ENCODE measurements around the gene CDH23. TPM values are rescaled to one million over a fixed set of nuclear protein-coding genes. Genes with fewer than 3 reads are reported as not detected.

The CDH23 gene
- total RNA-seq, 2 experiments from 2014 or later: 0.16 to 0.61 TPM

- Mint-ChIP-seq H3K27ac (no peak overlapping the region), H3K9me3 (ENCODE audit: low read depth) (no peaks in the 10 kb centered on the region), H3K36me3 (no peaks in the 10 kb centered on the region), H3K27me3 (no peaks in the 10 kb centered on the region), H3K4me3 (no peak overlapping the region), H3K4me1 (no peaks in the 10 kb centered on the region)
- CTCF ChIA-PET: no interaction called here
- DNase-seq (no peak), ATAC-seq (no peak)
These were observed 186.1 kb downstream of the CDH23 start for GRCh38 chr10:71582506-71583475.

DNA sequence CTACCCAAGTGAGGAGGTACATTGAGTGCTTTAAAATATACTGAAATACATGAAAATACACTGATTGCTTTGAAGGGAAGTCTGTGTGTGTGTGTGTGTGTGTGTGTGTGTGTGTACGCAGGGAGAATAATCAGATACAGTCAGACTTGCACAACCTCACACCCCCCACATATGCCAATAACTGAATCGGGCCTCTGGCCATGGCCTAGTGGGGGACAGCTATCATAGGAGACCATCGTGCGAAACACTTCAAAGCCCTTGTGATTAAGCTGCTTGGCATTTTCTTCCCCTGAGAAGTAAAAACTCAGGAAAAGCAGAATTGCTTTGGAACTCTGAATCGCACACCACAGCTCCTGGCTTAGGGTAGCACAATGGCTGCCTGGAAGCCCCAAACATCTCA, 187.7 kb downstream of the CDH23 start:
- no peaks in the 10 kb centered on the region for H3K9me3 Mint-ChIP-seq (ENCODE audit: low read depth)
- H3K27me3 Mint-ChIP-seq: no peaks in the 10 kb centered on the region
- no peak for ATAC-seq
- CTCF ChIA-PET: no interaction called here
- no peak for DNase-seq
- no peaks in the 10 kb centered on the region for H3K36me3 Mint-ChIP-seq
- H3K4me3 Mint-ChIP-seq: no peak overlapping the region
- no peak overlapping the region for H3K27ac Mint-ChIP-seq
- no peaks in the 10 kb centered on the region for H3K4me1 Mint-ChIP-seq

- CTCF ChIA-PET: no interaction called here
- no peak overlapping the region for H3K4me3 Mint-ChIP-seq
- ATAC-seq: no peak
- H3K4me1 Mint-ChIP-seq: no peaks in the 10 kb centered on the region
- no peak overlapping the region for H3K27ac Mint-ChIP-seq
- no peak for DNase-seq
- H3K36me3 Mint-ChIP-seq: no peaks in the 10 kb centered on the region
- no peaks in the 10 kb centered on the region for H3K9me3 Mint-ChIP-seq (ENCODE audit: low read depth)
- no peaks in the 10 kb centered on the region for H3K27me3 Mint-ChIP-seq
These were observed 188.3 kb downstream of the CDH23 start for GRCh38 chr10:71584902-71585563.

DNA sequence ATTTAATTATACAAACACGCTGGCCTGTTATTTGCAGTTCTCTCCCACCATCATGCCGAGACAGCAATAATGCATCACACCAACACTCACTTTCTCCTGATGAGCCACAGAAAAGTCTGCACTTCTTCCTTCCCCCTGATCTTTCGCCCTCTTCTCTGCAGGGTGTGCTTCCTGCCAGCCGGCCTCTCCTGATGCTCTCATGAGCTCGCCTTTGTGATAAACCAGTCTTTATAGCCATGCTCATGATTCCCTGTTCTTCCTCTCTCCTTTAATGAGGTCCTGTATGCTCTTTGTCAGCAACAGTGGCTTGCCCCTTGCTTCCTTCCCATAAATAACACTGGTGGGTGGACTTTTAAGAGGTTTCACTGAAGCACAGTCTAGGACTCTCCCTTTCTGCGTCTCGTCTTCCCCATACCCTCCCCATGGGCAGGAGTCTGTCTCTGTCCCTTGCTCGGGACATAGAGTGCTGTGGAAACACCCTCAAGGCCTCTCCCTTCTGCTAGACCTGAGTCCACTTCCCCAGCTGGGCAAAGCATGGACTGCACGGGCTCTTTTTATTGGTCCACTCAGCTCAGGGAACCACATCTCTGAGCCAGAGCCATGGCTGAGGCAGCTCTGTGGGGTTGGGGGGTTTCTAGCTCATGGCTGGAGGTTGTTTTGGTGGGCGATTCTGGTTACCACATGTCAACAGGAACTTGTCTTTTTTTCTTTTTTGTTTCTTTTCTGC, 189.0 kb downstream of the CDH23 start:
- no peaks in the 10 kb centered on the region for H3K36me3 Mint-ChIP-seq
- DNase-seq: no peak
- CTCF ChIA-PET: no interaction called here

DNA sequence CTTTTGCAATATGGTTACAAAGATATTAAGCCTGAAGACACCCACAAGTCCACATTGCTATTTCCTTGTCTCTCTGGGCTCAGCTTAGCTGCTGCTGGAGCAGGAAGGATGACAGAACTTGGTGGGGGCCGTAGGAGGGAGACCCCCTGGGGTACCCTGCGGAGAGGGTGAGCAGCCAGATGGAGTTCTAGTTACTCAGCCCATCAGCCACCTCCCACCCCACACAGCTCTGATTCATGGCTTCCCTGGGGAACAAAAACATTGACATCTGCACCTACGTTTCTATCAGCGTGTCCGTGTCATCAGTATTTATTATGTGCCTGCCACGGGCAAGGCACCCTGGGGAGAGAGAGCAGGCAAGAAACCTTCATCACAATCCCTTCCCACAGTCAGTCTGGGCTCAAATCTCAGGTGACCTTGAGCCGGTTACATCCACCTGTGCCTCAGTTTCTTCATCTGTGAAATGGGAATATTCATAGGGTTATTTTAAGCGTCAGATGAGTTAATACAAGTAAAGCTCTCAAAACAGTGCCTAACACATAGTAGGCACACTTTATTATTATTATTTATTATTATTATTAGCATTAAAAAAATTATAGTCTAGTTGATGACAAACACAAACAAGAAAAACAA, 191.3 kb downstream of the CDH23 start:
- CTCF ChIA-PET: interaction anchor here (1.0 to 1.3 kb wide), 2 partner anchors 18 to 22 kb away, joined by 3 to 6 read pairs; no protein-coding TSS in a partner anchor
- no peak for DNase-seq

More for the DNA sequence above, 189.0 kb downstream of the CDH23 start:
- Mint-ChIP-seq H3K4me1 (no peaks in the 10 kb centered on the region), H3K27ac (no peak overlapping the region), H3K27me3 (no peaks in the 10 kb centered on the region), H3K4me3 (no peak overlapping the region), H3K9me3 (ENCODE audit: low read depth) (no peaks in the 10 kb centered on the region)
- ATAC-seq: no peak

DNA sequence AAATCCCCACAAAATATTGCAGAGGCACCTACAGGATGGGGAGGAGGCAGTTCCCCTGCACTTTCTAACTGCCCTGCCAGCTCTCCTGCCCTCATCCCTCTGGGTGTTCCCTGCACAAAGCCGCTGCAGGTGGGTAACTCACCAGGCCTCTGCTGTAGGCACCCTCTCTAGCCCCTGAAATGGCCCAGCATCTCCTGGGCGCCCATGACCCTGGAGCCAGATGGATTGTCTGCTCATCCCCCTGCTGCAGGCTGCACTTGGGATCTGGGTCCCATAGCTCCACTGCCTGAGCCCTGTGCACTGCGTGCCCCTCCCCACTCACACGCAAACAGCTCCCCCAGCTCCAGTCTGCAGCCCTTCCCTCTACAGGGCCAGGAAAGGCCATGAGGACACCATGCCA, 192.0 kb downstream of the CDH23 start:
- DNase-seq (no peak), ATAC-seq (no peak)
- Mint-ChIP-seq H3K36me3 (no peaks in the 10 kb centered on the region), H3K27ac (no peak overlapping the region), H3K27me3 (peaks cover 11% of the 10 kb centered on the region), H3K4me3 (no peak overlapping the region), H3K9me3 (ENCODE audit: low read depth) (no peaks in the 10 kb centered on the region), H3K4me1 (peaks cover 2% of the 10 kb centered on the region)
- CTCF ChIA-PET: no interaction called here

More for the DNA sequence above, 191.3 kb downstream of the CDH23 start:
- no peaks in the 10 kb centered on the region for H3K9me3 Mint-ChIP-seq (ENCODE audit: low read depth)
- H3K4me1 Mint-ChIP-seq: peaks cover 2% of the 10 kb centered on the region
- no peak for ATAC-seq
- H3K27ac Mint-ChIP-seq: no peak overlapping the region
- H3K27me3 Mint-ChIP-seq: peaks cover 9% of the 10 kb centered on the region
- H3K36me3 Mint-ChIP-seq: no peaks in the 10 kb centered on the region
- H3K4me3 Mint-ChIP-seq: no peak overlapping the region

DNA sequence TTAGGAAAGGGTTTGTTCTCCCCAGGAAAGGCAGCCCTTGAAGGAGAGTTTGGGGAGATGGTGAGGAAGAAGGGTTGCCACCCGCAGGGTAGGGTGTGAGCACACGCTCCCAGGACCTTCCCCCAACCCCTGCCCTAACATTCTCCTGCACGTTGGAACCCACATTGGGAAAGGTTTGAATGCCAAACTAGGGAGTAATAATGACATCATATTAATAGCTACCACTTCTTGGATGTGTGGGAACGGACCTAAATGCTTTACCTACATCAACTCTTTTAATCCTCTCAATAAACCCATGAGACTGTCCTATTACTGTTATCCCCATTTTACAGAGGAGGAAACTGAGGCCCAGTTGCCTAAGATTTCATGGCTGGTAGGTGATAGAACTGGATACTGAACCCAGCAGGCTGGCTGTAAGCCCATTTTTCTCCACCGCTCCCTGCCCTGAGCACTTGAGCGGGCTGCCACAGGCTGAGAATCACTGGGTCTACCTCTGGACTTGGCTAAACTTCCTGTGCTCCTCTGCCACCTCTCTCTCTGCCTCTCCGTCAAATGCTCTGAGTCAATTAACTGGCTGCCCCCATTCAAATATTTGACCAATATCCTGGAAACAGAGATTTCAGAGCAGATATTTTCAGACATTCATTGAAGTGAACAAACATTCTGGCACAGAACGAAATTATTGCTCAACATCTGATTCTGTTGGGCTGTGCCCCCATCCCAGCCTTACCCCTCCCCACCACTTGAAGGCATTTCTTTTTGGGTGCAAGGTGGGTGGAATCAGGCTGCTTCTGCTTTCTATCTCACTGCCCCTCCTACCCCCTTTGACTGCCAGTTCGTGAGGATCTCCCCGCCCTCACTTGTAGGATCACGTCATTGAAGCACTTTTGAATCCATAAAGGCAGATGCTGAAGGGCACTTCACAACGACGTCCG, 193.2 kb downstream of the CDH23 start:
- CTCF ChIA-PET: interaction anchor here (0.6 to 1.0 kb wide), 2 partner anchors 215 to 306 kb away, joined by 3 read pairs; no protein-coding TSS in a partner anchor
- Mint-ChIP-seq H3K27me3 (peaks cover 11% of the 10 kb centered on the region), H3K4me3 (no peak overlapping the region), H3K9me3 (ENCODE audit: low read depth) (no peaks in the 10 kb centered on the region), H3K4me1 (peaks cover 2% of the 10 kb centered on the region), H3K27ac (no peak overlapping the region), H3K36me3 (no peaks in the 10 kb centered on the region)
- DNase-seq (no peak), ATAC-seq (no peak)

- ATAC-seq: no peak
- H3K27me3 Mint-ChIP-seq: peaks cover 11% of the 10 kb centered on the region
- H3K27ac Mint-ChIP-seq: no peak overlapping the region
- no peak for DNase-seq
- H3K36me3 Mint-ChIP-seq: no peaks in the 10 kb centered on the region
- H3K9me3 Mint-ChIP-seq (ENCODE audit: low read depth): no peaks in the 10 kb centered on the region
- H3K4me3 Mint-ChIP-seq: no peak overlapping the region
- peaks cover 2% of the 10 kb centered on the region for H3K4me1 Mint-ChIP-seq
- CTCF ChIA-PET: interaction anchor here (0.6 to 0.7 kb wide), 2 partner anchors 216 to 284 kb away, joined by 3 read pairs; no protein-coding TSS in a partner anchor
These were observed 194.1 kb downstream of the CDH23 start for GRCh38 chr10:71590781-71591350.

GRCh38 chr10:71594934-71595571, 198.3 kb downstream of the CDH23 start:
- Mint-ChIP-seq H3K27me3 (peaks cover 11% of the 10 kb centered on the region), H3K4me1 (peaks cover 2% of the 10 kb centered on the region), H3K4me3 (no peak overlapping the region), H3K27ac (no peak overlapping the region), H3K9me3 (ENCODE audit: low read depth) (no peaks in the 10 kb centered on the region), H3K36me3 (no peaks in the 10 kb centered on the region)
- CTCF ChIA-PET: interaction anchor here (0.9 kb wide), 1 partner anchor 25 kb away, joined by 3 read pairs; no protein-coding TSS in a partner anchor
- ATAC-seq: no peak
- no peak for DNase-seq

GRCh38 chr10:71595649-71596048, 198.9 kb downstream of the CDH23 start:
- no peak overlapping the region for H3K4me3 Mint-ChIP-seq
- DNase-seq (no peak), ATAC-seq (no peak)
- CTCF ChIA-PET: no interaction called here
- H3K4me1 Mint-ChIP-seq: peaks cover 3% of the 10 kb centered on the region
- H3K36me3 Mint-ChIP-seq: no peaks in the 10 kb centered on the region
- peaks cover 11% of the 10 kb centered on the region for H3K27me3 Mint-ChIP-seq
- H3K9me3 Mint-ChIP-seq (ENCODE audit: low read depth): no peaks in the 10 kb centered on the region
- no peak overlapping the region for H3K27ac Mint-ChIP-seq

GRCh38 chr10:71596127-71596526, 199.4 kb downstream of the CDH23 start:
- no peak overlapping the region for H3K27ac Mint-ChIP-seq
- DNase-seq: no peak
- CTCF ChIA-PET: no interaction called here
- H3K4me3 Mint-ChIP-seq: no peak overlapping the region
- no peaks in the 10 kb centered on the region for H3K9me3 Mint-ChIP-seq (ENCODE audit: low read depth)
- H3K36me3 Mint-ChIP-seq: no peaks in the 10 kb centered on the region
- H3K27me3 Mint-ChIP-seq: peaks cover 8% of the 10 kb centered on the region
- H3K4me1 Mint-ChIP-seq: peaks cover 6% of the 10 kb centered on the region
- no peak for ATAC-seq
